GM19324 (cell line): ENCODE measurements around the gene GRID1.
A peak's percentile ranks its signal among the peaks of the same experiment; 100 is the strongest.

Source experiments
- ATAC-seq: cut with Tn5 transposase; IDR thresholded peaks from one replicate; pipeline ENCODE4 v1.9.1; 2021; ENCODE audit warnings: mild to moderate bottlenecking, moderate library complexity; ENCODE audit not compliant: unreplicated experiment, low FRiP score

Gene GRID1

DNA sequence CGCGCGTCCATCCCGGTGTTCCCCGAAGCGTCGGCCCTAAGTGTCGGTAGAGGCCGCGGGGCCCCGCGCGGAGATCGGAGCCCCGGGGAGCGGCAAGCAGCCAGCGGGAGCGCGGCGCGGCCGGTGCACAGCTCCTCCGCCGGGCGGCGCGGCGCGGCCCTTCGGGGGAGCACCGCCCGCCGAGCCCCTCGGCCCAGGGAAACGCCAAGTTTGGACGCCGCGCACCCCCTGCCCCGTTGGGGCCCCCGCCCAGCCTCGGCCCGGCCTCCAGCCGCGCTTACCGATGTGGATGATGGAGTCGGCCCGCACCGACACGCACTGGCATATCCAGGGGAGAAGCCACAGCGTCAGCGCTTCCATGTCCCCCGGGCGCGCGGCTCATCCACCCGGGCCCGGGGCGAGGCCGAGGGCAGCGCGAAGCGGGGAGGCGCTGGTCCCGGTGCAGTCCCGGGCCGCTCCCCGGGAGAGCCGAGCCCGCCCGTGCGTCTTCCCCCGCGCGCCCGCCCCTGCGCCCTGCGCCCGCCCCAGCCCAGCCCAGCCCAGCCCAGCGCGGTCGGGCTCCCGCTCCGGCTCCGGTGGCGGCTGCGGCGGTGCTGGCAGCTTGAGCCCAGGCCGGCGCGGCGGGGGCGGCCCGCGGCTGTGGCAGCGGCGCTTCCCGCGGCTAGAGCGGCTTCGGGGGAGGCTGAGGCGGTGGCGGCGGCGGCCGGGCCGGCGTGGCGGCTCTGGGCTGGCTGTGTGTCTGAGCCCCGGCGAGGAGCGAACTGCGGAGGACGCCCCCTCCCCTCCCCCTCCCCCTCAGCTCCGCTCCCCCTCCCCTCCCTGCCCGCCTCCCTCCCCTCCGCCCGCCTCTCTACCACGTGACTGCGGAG lies at the start of gene GRID1:
Gene GRID1 (minus strand): TSS at position 763 of the 869 bp plus-strand sequence.
- ATAC-seq, result no peak

DNA sequence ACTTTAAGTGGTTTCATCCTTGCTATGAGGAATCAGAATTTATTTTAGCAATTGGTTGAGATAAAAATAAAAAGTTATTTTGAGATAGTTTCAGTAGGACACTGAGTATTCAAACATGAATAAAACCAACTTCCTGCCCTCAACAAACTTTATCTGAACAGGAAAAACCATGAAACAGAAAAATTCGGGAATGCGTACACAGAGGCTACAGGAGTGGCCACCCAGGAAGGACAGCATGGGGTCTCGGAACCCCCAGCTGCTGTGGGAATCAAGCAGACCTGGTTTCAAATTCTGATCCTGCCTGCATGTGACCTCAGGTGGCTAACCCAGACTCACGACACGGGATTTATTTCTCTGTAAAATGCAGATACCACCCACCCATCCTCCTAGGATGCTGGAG lies 49.0 kb upstream of the GRID1 start:
- ATAC-seq, result no peak

- ATAC-seq, result no peak
These were observed 48.5 kb upstream of the GRID1 start for GRCh38 chr10:86415116-86415515.

GRCh38 chr10:86413046-86413728 lies 46.6 kb upstream of the GRID1 start:
- ATAC-seq, result peak; percentile 65

GRCh38 chr10:86411852-86412560 lies 45.4 kb upstream of the GRID1 start:
- ATAC-seq, result no peak

GRCh38 chr10:86411281-86411841 lies 44.8 kb upstream of the GRID1 start:
- ATAC-seq, result no peak

DNA sequence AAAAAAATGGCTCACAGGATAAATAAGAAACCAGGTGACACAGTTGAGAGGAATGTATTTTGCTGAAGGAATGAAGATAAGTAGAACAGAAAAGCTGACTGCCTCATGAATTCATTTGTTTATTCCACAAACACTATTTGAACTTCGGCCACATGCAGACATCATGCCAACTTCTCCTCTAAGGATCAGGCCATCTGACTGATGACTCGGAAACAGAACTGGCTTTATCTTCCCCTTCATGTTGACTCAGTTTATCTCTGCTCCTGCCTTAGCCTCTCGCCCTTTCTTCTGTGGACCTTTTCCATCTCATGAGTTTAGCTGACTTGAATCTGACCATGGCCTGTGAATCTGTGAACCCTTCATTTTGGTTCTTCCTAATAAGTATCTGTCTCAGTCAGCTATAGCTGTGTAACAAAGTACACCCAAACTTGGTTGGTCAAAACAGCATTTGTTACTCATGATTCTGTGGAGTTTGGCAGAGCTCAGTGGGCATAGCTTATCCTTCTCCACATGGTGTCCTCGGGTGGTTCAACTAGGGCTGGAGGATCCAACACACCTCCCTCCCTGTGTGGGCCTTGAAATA lies 44.0 kb upstream of the GRID1 start:
- ATAC-seq, result no peak

DNA sequence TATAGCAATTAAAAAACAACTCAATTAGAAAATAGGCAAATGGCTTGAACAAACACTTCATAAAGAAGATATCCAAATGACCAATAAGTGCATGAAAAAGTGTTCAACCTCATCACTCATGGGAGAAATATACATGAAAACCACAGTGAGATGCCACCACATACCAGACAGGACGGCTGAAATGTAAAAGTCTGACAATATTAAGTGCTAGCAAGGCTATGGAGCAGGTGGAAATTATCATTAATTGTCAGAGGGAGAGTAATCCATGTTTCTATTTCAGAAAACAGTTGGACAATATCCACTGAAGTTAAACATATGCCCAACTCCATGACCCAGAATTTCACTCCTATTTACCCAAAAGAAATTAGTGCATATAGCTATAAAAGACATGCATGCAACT lies 42.6 kb upstream of the GRID1 start:
- no peak for ATAC-seq

GRCh38 chr10:86403183-86403797 lies 36.7 kb upstream of the GRID1 start:
- no peak for ATAC-seq

DNA sequence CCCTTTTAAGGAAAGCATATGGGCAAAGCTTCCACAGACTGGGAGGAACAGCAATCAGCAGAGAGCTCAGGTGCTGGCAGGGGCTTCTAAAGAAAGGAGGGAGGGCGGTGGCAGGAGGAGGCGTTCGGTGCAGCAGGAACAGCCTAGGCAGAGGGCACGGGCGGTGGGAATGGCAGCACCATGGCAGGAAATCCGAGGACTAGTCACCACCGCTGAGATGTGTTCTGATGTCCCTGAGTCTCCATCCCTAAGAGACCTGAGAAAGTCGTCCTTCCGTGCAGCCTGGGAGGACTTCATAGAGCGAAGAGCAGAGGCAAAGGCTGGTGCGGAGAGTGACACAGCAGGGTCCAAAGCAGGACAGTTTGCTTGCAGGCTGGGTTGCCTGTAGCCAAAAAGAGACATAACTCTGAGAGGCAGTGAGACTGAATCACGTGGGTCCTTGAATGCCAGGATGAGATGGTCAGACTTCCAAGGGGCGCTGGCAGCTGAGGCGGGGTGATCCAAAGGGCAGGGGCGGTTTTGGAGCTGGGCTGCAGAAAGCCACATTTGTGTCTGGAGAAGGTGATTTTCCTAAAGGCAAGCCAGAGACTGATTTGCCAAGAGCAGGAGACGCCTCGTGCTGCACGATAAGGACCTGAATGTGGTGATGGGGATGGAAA lies 35.8 kb upstream of the GRID1 start:
- ATAC-seq, result no peak

DNA sequence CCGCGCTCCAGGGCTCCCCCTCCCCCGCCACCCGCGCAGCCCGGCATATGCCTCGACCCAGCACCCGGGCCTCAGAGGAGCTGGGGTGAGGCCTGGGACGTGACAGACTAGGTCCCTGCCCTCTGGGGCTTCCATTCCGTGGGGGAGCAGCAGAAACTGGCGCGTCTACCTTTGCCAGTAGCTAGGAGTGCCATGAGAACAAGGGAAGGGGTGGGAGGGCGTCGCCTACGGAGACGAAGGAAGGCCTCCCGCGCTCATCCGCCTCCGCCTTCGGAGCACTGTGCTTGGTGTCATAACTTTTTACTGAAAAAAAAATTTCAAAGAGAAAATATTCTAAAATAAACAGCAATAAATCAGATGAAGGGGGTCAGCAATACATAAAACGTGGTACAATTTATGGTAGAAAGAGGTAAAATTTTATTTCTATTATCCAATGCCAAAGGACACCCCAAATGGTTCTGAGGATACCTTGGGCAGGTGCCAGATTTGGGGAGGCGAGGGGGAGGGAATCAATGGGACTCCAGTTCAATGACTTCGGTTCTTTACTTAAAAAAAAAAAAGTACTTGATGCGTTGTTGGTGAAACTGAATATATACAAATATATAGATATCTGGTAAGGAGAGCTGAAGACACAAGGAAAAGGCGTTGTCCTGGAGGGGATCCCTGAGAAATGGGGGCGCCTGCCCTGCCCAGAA lies 35.1 kb upstream of the GRID1 start:
- ATAC-seq, result no peak

- peak; percentile 39 for ATAC-seq
These were observed 34.4 kb upstream of the GRID1 start for GRCh38 chr10:86400705-86401587.

GRCh38 chr10:86399879-86400704 lies 33.5 kb upstream of the GRID1 start:
- peak; percentile 92 for ATAC-seq

DNA sequence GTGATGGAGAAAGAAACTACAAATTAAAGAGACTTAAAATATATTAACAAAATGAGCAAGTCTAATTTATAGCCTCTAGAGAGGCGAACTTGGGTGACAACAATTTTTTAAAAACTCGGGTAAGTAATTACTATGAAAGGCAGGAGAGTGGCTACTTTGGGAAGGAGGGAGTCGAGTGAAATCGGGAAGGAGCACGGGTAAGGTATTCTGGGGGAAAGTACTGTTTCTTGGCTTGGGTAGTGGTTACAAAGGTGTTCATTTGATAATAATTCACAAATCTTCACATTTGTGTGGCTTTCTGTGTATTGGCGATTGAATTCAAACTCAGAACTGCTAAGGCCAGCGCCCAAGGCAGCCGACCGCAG lies 32.9 kb upstream of the GRID1 start:
- ATAC-seq, result no peak

- no peak for ATAC-seq
These were observed 30.5 kb upstream of the GRID1 start for GRCh38 chr10:86397120-86397519.

DNA sequence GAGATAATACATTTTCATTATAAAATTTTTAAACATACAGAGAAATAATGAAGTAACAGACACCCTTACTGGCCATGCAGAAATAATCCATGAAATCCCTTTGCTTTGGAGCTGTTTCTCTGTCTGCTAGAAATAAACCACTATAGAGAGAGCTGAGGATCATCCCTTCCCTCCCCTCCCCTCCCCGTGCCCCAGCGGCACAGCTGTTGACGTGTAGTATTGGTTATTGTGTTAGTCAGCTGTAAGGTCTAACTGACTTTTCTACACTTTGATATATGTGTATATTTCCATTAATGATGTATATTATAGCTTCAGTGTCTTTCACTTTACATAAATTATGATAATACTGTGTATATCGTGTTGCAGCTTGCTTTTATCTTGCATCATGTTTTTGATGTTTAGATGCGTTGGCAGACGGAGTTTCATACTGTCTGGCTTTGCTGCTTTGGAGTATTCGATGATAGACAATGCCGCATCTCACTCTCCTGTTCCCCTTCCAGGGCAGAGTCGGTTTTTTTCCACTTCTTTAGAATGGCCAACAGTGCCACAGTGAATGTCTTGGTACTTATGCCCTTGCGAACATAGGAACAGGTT lies 27.4 kb upstream of the GRID1 start:
- ATAC-seq, result no peak

GRCh38 chr10:86393362-86393761 lies 26.8 kb upstream of the GRID1 start:
- ATAC-seq, result no peak
